ENCODE data around the gene VTI1A. TPM values are rescaled to one million over a fixed set of nuclear protein-coding genes. Genes with fewer than 3 reads are reported as not detected.
A peak's percentile ranks its signal among the peaks of the same experiment; 100 is the strongest.
"Not testable (repeated sequence)": the region's sequence is repeated elsewhere in the genome, so short reads cannot be mapped to it uniquely, and the experiment has no call there.

Gene VTI1A
- total RNA-seq, 2 donors from 2014 or later, result 71.6 to 139 TPM

GRCh38 chr10:112539340-112539739 is 92.3 kb downstream of the VTI1A start:
- ATAC-seq (ENCODE audit: insufficient number of reproducible peaks, low FRiP score, low read depth) (no peak), DNase-seq (ENCODE audit: low spot score) (no peak)
- Histone ChIP-seq H3K4me1 (ENCODE audit: control insufficient read depth in 1 of 2, low read depth in 2 of 2) (no peaks in the 10 kb centered on the region), H3K27ac (no peak overlapping the region), H3K36me3 (no peaks in the 10 kb centered on the region), H3K9me3 (no peaks in the 10 kb centered on the region), H3K27me3 (replicated peaks; ENCODE audit: insufficient read depth) (no peaks in the 10 kb centered on the region), H3K4me3 (no peak overlapping the region)
- TF ChIP-seq CTCF (IDR thresholded peaks at IDR 0.05), result no peak

- not testable (repeated sequence) for H3K27ac ChIP-seq; H3K9me3 ChIP-seq; ATAC-seq (ENCODE audit: insufficient number of reproducible peaks, low FRiP score, low read depth); H3K4me3 ChIP-seq; DNase-seq (ENCODE audit: low spot score); H3K27me3 ChIP-seq (replicated peaks; ENCODE audit: insufficient read depth); H3K36me3 ChIP-seq
- peaks cover 10 to 13% of the 10 kb centered on the region in 2 donors for H3K4me1 ChIP-seq (ENCODE audit: control insufficient read depth in 1 of 2, low read depth in 2 of 2)
These were observed 95.8 kb downstream of the VTI1A start for GRCh38 chr10:112542823-112543222.

- Histone ChIP-seq H3K27ac (peak overlapping the region; percentile 49 to 74), H3K4me1 (ENCODE audit: control insufficient read depth in 1 of 2, low read depth in 2 of 2) (peaks cover 10 to 13% of the 10 kb centered on the region in 2 donors), H3K9me3 (no peaks in the 10 kb centered on the region), H3K27me3 (replicated peaks; ENCODE audit: insufficient read depth) (no peaks in the 10 kb centered on the region), H3K4me3 (peak overlapping the region; percentile 47), H3K36me3 (no peaks in the 10 kb centered on the region)
- DNase-seq (ENCODE audit: low spot score), result no peak
- no peak for TF ChIP-seq CTCF (IDR thresholded peaks at IDR 0.05)
- no peak for ATAC-seq (ENCODE audit: insufficient number of reproducible peaks, low FRiP score, low read depth)
These were observed 99.5 kb downstream of the VTI1A start for GRCh38 chr10:112546474-112546873.

GRCh38 chr10:112548535-112549276 is 101.7 kb downstream of the VTI1A start:
- no peak overlapping the region for H3K27ac ChIP-seq
- no peaks in the 10 kb centered on the region for H3K36me3 ChIP-seq
- H3K4me1 ChIP-seq (ENCODE audit: control insufficient read depth in 1 of 2, low read depth in 2 of 2), result peaks cover 10 to 13% of the 10 kb centered on the region in 2 donors
- no peak for TF ChIP-seq CTCF (IDR thresholded peaks at IDR 0.05)
- no peaks in the 10 kb centered on the region for H3K9me3 ChIP-seq
- ATAC-seq (ENCODE audit: insufficient number of reproducible peaks, low FRiP score, low read depth) (no peak), DNase-seq (ENCODE audit: low spot score) (no peak)
- H3K27me3 ChIP-seq (replicated peaks; ENCODE audit: insufficient read depth), result no peaks in the 10 kb centered on the region
- H3K4me3 ChIP-seq, result no peak overlapping the region

- DNase-seq (ENCODE audit: low spot score) (no peak), ATAC-seq (ENCODE audit: insufficient number of reproducible peaks, low FRiP score, low read depth) (no peak)
- Histone ChIP-seq H3K27ac (no peak overlapping the region), H3K9me3 (no peaks in the 10 kb centered on the region), H3K27me3 (replicated peaks; ENCODE audit: insufficient read depth) (no peaks in the 10 kb centered on the region), H3K36me3 (no peaks in the 10 kb centered on the region), H3K4me1 (ENCODE audit: control insufficient read depth in 1 of 2, low read depth in 2 of 2) (no peaks in the 10 kb centered on the region), H3K4me3 (no peak overlapping the region)
- no peak for TF ChIP-seq CTCF (IDR thresholded peaks at IDR 0.05)
These were observed 105.6 kb downstream of the VTI1A start for GRCh38 chr10:112552593-112553110.

All from thoracic aorta (tissue), 2 donors.